ENCODE data around the gene UBC.
"Not testable (repeated sequence)": the region's sequence is repeated elsewhere in the genome, so short reads cannot be mapped to it uniquely, and the experiment has no call there.

Gene UBC

GRCh38 chr12:124917135-124917840, 2.8 kb upstream of the UBC start:
- FAIRE-seq: no peak
- DNase-seq (ENCODE audit: insufficient read length, low spot score): no peak
- TF ChIP-seq, protein P1, sequence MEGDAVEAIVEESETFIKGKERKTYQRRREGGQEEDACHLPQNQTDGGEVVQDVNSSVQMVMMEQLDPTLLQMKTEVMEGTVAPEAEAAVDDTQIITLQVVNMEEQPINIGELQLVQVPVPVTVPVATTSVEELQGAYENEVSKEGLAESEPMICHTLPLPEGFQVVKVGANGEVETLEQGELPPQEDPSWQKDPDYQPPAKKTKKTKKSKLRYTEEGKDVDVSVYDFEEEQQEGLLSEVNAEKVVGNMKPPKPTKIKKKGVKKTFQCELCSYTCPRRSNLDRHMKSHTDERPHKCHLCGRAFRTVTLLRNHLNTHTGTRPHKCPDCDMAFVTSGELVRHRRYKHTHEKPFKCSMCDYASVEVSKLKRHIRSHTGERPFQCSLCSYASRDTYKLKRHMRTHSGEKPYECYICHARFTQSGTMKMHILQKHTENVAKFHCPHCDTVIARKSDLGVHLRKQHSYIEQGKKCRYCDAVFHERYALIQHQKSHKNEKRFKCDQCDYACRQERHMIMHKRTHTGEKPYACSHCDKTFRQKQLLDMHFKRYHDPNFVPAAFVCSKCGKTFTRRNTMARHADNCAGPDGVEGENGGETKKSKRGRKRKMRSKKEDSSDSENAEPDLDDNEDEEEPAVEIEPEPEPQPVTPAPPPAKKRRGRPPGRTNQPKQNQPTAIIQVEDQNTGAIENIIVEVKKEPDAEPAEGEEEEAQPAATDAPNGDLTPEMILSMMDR (IDR thresholded peaks at IDR 0.05; ENCODE audit: insufficient read depth, missing control alignments): no peak

DNA sequence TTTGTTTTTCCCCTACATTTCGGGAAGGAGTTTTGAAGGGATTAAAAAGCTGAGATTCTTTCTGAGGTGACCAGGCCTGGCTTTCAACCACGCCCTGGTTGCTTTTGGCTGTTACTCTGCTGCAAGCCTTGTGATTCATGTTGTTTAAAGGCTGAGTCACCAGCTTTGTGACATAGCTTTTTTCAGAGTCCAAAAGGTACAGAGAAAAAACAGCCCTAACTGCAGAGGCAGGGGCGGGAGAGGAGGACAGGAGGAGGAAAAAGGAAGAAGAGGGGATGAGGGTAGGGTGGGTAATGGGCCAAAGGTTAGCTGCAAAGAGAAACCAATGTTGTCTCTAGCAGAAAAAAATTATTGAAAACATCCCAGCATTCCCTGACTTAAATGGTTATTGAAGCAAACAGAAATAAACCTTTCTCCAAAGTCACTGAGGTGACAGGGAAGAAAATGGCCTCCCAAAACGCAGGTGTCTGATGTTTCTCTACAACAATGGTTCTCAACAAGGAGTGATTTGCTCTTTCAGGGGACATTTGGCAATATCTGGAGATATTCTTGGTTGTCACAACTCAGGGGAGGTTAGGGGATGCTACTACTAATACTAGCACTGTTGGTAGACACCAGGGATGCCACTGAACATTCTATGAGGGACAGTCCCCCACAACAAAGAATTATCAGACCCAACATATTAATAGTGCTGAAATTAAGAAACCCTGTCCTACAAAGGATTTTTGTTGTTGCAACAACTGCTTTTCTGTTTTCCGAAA, 2.1 kb upstream of the UBC start:
- TF ChIP-seq, protein P1 (IDR thresholded peaks at IDR 0.05; ENCODE audit: insufficient read depth, missing control alignments): no peak
- FAIRE-seq (no peak), DNase-seq (ENCODE audit: insufficient read length, low spot score) (no peak)

DNA sequence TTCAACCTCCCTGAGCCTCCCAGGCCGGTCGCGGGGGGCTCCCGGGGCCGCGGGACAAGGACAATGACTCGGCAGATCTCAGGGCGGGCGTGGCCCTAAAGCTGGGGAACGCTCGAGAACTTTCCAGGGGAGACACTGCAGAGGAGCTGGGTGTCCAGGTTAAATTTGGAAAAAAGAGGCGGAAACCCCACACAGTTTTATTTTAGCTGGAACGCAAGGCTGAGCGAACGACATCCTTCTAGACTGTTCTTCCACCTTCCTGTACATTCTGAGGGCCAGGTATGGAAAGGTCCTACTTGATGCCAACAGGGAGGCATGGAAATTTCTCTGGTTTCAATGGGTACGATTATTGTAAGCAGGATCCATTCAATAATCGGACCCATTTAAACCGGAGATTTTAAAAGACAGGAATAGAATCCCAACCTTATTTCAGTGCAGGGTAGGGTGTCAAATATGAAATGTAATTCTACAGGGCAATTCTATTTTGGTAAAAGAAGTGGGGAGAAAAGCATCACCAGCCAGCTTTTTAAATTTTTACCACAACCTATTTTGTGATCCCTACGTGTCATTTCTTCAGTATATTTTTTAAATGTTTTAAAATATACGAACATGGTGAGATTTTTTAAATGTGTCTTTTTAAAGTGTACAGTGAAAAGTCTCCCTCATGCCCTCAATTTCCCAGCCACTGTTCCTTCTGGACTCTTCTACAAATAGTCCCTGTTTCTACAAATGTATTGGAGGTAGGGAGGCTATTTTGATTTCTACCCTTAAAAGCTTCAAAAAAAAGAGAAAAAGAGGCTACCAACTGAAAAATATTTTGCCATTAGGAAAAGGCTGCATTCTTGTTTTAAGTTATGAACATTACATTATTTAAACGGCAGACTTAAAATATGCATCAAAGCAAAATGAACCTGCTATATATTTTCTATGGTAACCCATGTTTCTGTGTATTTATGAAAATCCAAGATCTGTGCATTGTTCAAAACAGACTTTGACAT, 1.1 kb upstream of the UBC start:
- DNase-seq (ENCODE audit: insufficient read length, low spot score): no peak
- no peak for FAIRE-seq
- TF ChIP-seq, protein P1 (IDR thresholded peaks at IDR 0.05; ENCODE audit: insufficient read depth, missing control alignments): no peak

GRCh38 chr12:124913474-124914391, 717 bp downstream of the UBC start:
- DNase-seq (ENCODE audit: insufficient read length, low spot score) (no peak), FAIRE-seq (no peak)
- TF ChIP-seq, protein P1 (IDR thresholded peaks at IDR 0.05; ENCODE audit: insufficient read depth, missing control alignments): peak; percentile 35

- not testable (repeated sequence) for FAIRE-seq; DNase-seq (ENCODE audit: insufficient read length, low spot score)
Observed at GRCh38 chr12:124912529-124913287, 1.7 kb downstream of the UBC start.

DNA sequence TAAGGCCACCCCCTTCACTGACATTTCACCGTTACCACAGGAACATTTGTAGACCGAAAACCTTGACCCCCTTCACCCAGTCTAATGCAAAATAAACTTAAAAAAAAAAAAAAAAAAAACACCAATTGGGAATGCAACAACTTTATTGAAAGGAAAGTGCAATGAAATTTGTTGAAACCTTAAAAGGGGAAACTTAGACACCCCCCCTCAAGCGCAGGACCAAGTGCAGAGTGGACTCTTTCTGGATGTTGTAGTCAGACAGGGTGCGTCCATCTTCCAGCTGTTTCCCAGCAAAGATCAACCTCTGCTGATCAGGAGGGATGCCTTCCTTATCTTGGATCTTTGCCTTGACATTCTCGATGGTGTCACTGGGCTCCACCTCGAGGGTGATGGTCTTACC, 2.9 kb downstream of the UBC start:
- DNase-seq (ENCODE audit: insufficient read length, low spot score); FAIRE-seq: not testable (repeated sequence)

All from D721Med (cell line).